Measurements from ENCODE around the gene TMEM101. TPM values are rescaled to one million over a fixed set of nuclear protein-coding genes. Genes with fewer than 3 reads are reported as not detected.
"Not testable (repeated sequence)": the region's sequence is repeated elsewhere in the genome, so short reads cannot be mapped to it uniquely, and the experiment has no call there.

The TMEM101 gene
- total and polyA plus RNA-seq, 9 donors: 19.9 to 35.3 (median 23.5) TPM

- Histone ChIP-seq H3K36me3 (no peaks in the 10 kb centered on the region), H3K27me3 (no peaks in the 10 kb centered on the region), H3K4me3 (no peak overlapping the region), H3K9me3 (no peaks in the 10 kb centered on the region), H3K4me1 (ENCODE audit: insufficient read depth) (no peaks in the 10 kb centered on the region), H3K27ac (no peak overlapping the region)
- WGBS, 3 donors: 78 to 83% (median 79%) methylated on average over 3 of the region's 3 CpGs
- no peak for DNase-seq
- TF ChIP-seq CTCF (IDR thresholded peaks at IDR 0.05) (no peak), POLR2A (IDR thresholded peaks at IDR 0.05) (no peak), EP300 (IDR thresholded peaks at IDR 0.05) (no peak)
- intact Hi-C loops (cut with DNase I): no loop called here
Observed at GRCh38 chr17:43966276-43966675, 48.5 kb downstream of the TMEM101 start.

- H3K36me3 ChIP-seq: no peaks in the 10 kb centered on the region
- WGBS, 3 donors: 48 to 59% (median 51%) methylated on average over 7 of the region's 7 CpGs
- H3K27me3 ChIP-seq: no peaks in the 10 kb centered on the region
- no peak overlapping the region for H3K4me3 ChIP-seq
- DNase-seq: no peak
- intact Hi-C loops (cut with DNase I): no loop called here
- no peaks in the 10 kb centered on the region for H3K9me3 ChIP-seq
- TF ChIP-seq EP300 (IDR thresholded peaks at IDR 0.05) (no peak), CTCF (IDR thresholded peaks at IDR 0.05) (no peak), POLR2A (IDR thresholded peaks at IDR 0.05) (no peak)
- H3K4me1 ChIP-seq (ENCODE audit: insufficient read depth): no peaks in the 10 kb centered on the region
- no peak overlapping the region for H3K27ac ChIP-seq
Observed at GRCh38 chr17:43962479-43962878, 52.3 kb downstream of the TMEM101 start.

- H3K4me1 ChIP-seq (ENCODE audit: insufficient read depth): no peaks in the 10 kb centered on the region
- no peaks in the 10 kb centered on the region for H3K36me3 ChIP-seq
- no peaks in the 10 kb centered on the region for H3K9me3 ChIP-seq
- intact Hi-C loops (cut with DNase I): no loop called here
- no peak overlapping the region for H3K27ac ChIP-seq
- DNase-seq: no peak
- no peak overlapping the region for H3K4me3 ChIP-seq
- no peaks in the 10 kb centered on the region for H3K27me3 ChIP-seq
- no peak for TF ChIP-seq POLR2A (IDR thresholded peaks at IDR 0.05)
- no peak for TF ChIP-seq CTCF (IDR thresholded peaks at IDR 0.05)
- no peak for TF ChIP-seq EP300 (IDR thresholded peaks at IDR 0.05)
- 62 to 75% (median 72%) methylated on average over 2 of the region's 2 CpGs for WGBS, 3 donors
Observed at GRCh38 chr17:43961954-43962353, 52.8 kb downstream of the TMEM101 start.

GRCh38 chr17:43961292-43961691, 53.5 kb downstream of the TMEM101 start:
- H3K4me3 ChIP-seq; H3K27me3 ChIP-seq; DNase-seq; H3K9me3 ChIP-seq; H3K27ac ChIP-seq; H3K36me3 ChIP-seq; intact Hi-C loops (cut with DNase I); H3K4me1 ChIP-seq (ENCODE audit: insufficient read depth): not testable (repeated sequence)
- 92 to 96% (median 93%) methylated on average over 6 of the region's 6 CpGs for WGBS, 3 donors

Small RNAs within 50 kb of the gene (small RNA-seq; reads per million reads assigned to genes)
- not detected for gene RF00012

Other genes starting within 250 kb of the TMEM101 start
- 10 to 100 TPM; 14.2 to 38.7 (median 33.0) TPM for gene DUSP3, start 236.0 kb downstream of the TMEM101 start, total RNA-seq
- 10 to 100 TPM; 13.4 to 60.4 TPM for gene DUSP3, start 236.0 kb downstream of the TMEM101 start, polyA plus RNA-seq
- gene CFAP97D1, start 234.5 kb downstream of the TMEM101 start, total RNA-seq: under 1 TPM in 1 of 7 donors, not detected in 6; 0.15 TPM
- not detected for gene CFAP97D1, start 234.5 kb downstream of the TMEM101 start, polyA plus RNA-seq
- gene MPP3, start 181.8 kb downstream of the TMEM101 start, total RNA-seq: 10 to 100 TPM in 1 of 7 donors, 1 to 10 TPM in 6; 2.7 to 17.2 (median 4.4) TPM
- gene MPP3, start 181.8 kb downstream of the TMEM101 start, polyA plus RNA-seq: 1 to 10 TPM; 2.7 to 2.9 TPM
- 1 to 10 TPM in 5 of 7 donors, under 1 TPM in 2; 0.13 to 6.8 (median 1.2) TPM for gene CD300LG, start 167.8 kb downstream of the TMEM101 start, total RNA-seq
- gene CD300LG, start 167.8 kb downstream of the TMEM101 start, polyA plus RNA-seq: 1 to 10 TPM; 3.4 to 5.6 TPM
- gene MPP2, start 107.4 kb downstream of the TMEM101 start, total RNA-seq: 1 to 10 TPM; 3.3 to 6.5 (median 5.6) TPM
- gene MPP2, start 107.4 kb downstream of the TMEM101 start, polyA plus RNA-seq: 1 to 10 TPM; 2.6 to 2.9 TPM
- gene PPY, start 72.5 kb downstream of the TMEM101 start, total RNA-seq: not detected
- not detected for gene PPY, start 72.5 kb downstream of the TMEM101 start, polyA plus RNA-seq
- 1 to 10 TPM in 1 of 7 donors, under 1 TPM in 1, not detected in 5; 0.69 to 1.1 TPM for gene PYY, start 61.0 kb downstream of the TMEM101 start, total RNA-seq
- under 1 TPM in 1 of 2 donors, not detected in 1; 0.18 TPM for gene PYY, start 61.0 kb downstream of the TMEM101 start, polyA plus RNA-seq
- gene NAGS, start 10.3 kb downstream of the TMEM101 start, total RNA-seq: 1 to 10 TPM in 5 of 7 donors, under 1 TPM in 2; 0.33 to 1.6 (median 1.3) TPM
- gene NAGS, start 10.3 kb downstream of the TMEM101 start, polyA plus RNA-seq: 1 to 10 TPM in 1 of 2 donors, under 1 TPM in 1; 0.42 to 1.7 TPM
- gene LSM12, start 51.7 kb upstream of the TMEM101 start, total RNA-seq: 10 to 100 TPM; 21.3 to 54.6 (median 37.1) TPM
- 10 to 100 TPM; 17.1 to 29.2 TPM for gene LSM12, start 51.7 kb upstream of the TMEM101 start, polyA plus RNA-seq
- gene G6PC3, start 55.8 kb upstream of the TMEM101 start, total RNA-seq: 10 to 100 TPM; 14.4 to 56.7 (median 36.2) TPM
- 10 to 100 TPM; 37.1 to 49.1 TPM for gene G6PC3, start 55.8 kb upstream of the TMEM101 start, polyA plus RNA-seq
- gene HDAC5, start 108.7 kb upstream of the TMEM101 start, total RNA-seq: 10 to 100 TPM; 35.1 to 97.6 (median 67.2) TPM
- gene HDAC5, start 108.7 kb upstream of the TMEM101 start, polyA plus RNA-seq: 10 to 100 TPM; 11.4 to 75.8 TPM
- gene HROB, start 127.0 kb upstream of the TMEM101 start, total RNA-seq: 1 to 10 TPM in 3 of 7 donors, under 1 TPM in 4; 0.86 to 6.3 (median 0.97) TPM
- gene HROB, start 127.0 kb upstream of the TMEM101 start, polyA plus RNA-seq: 1 to 10 TPM; 1.0 TPM
- 1 to 10 TPM in 3 of 7 donors, under 1 TPM in 3, not detected in 1; 0.24 to 1.8 (median 0.98) TPM for gene ASB16, start 155.7 kb upstream of the TMEM101 start, total RNA-seq
- gene ASB16, start 155.7 kb upstream of the TMEM101 start, polyA plus RNA-seq: 1 to 10 TPM in 1 of 2 donors, under 1 TPM in 1; 0.10 to 1.3 TPM
- gene TMUB2, start 172.0 kb upstream of the TMEM101 start, total RNA-seq: 10 to 100 TPM; 18.7 to 37.0 (median 28.6) TPM
- 10 to 100 TPM; 22.5 to 36.8 TPM for gene TMUB2, start 172.0 kb upstream of the TMEM101 start, polyA plus RNA-seq
- 10 to 100 TPM; 25.3 to 97.4 (median 72.6) TPM for gene ATXN7L3, start 184.9 kb upstream of the TMEM101 start, total RNA-seq
- 10 to 100 TPM; 33.6 to 45.1 TPM for gene ATXN7L3, start 184.9 kb upstream of the TMEM101 start, polyA plus RNA-seq
- gene UBTF, start 204.7 kb upstream of the TMEM101 start, total RNA-seq: 100 to 1,000 TPM in 1 of 7 donors, 10 to 100 TPM in 6; 29.6 to 128 (median 81.5) TPM
- gene UBTF, start 204.7 kb upstream of the TMEM101 start, polyA plus RNA-seq: 10 to 100 TPM; 44.1 to 85.1 TPM